ACC112 (cell line): ENCODE data around the gene COPS2.

Experiments
- H2AFZ ChIP-seq: fragments of 200-600 bp; sonication (generic); one replicate; pipeline ENCODE4 v1.6.0; 2017; ENCODE audit warnings: antibody characterized with exemption, low read length; ENCODE audit not compliant: unreplicated experiment
- H3K27ac ChIP-seq: fragments of 200-600 bp; sonication (generic); 2 replicates; pipeline ENCODE4 v1.5.1; 2014; ENCODE audit warnings: low read depth, mild to moderate bottlenecking, antibody characterized with exemption, low read length, moderate library complexity
- H3K27me3 ChIP-seq: fragments of 200-600 bp; sonication (generic); 2 replicates; pipeline ENCODE4 v1.6.1; 2014; ENCODE audit warnings: mild to moderate bottlenecking, antibody characterized with exemption, low read length, moderate library complexity, mixed read lengths; ENCODE audit not compliant: insufficient read depth
- H3K36me3 ChIP-seq: fragments of 200-600 bp; sonication (generic); 2 replicates; pipeline ENCODE4 v1.6.1; 2016; ENCODE audit warnings: mild to moderate bottlenecking, antibody characterized with exemption, low read length, moderate library complexity, mixed read lengths; ENCODE audit not compliant: insufficient read depth
- H3K4me1 ChIP-seq: fragments of 200-600 bp; sonication (generic); one replicate; pipeline ENCODE4 v1.6.1; 2016; ENCODE audit warnings: low read length, mixed read lengths; ENCODE audit not compliant: insufficient read depth, unreplicated experiment, control insufficient read depth
- H3K4me3 ChIP-seq: fragments of 200-600 bp; sonication (generic); 2 replicates; pipeline ENCODE4 v1.5.1; 2014; ENCODE audit warnings: mild to moderate bottlenecking, low read depth, low read length
- H3K79me2 ChIP-seq: fragments of 200-600 bp; sonication (generic); one replicate; pipeline ENCODE4 v1.6.0; 2016; ENCODE audit warnings: low read length; ENCODE audit not compliant: control insufficient read depth, unreplicated experiment, insufficient read depth

Gene COPS2

DNA sequence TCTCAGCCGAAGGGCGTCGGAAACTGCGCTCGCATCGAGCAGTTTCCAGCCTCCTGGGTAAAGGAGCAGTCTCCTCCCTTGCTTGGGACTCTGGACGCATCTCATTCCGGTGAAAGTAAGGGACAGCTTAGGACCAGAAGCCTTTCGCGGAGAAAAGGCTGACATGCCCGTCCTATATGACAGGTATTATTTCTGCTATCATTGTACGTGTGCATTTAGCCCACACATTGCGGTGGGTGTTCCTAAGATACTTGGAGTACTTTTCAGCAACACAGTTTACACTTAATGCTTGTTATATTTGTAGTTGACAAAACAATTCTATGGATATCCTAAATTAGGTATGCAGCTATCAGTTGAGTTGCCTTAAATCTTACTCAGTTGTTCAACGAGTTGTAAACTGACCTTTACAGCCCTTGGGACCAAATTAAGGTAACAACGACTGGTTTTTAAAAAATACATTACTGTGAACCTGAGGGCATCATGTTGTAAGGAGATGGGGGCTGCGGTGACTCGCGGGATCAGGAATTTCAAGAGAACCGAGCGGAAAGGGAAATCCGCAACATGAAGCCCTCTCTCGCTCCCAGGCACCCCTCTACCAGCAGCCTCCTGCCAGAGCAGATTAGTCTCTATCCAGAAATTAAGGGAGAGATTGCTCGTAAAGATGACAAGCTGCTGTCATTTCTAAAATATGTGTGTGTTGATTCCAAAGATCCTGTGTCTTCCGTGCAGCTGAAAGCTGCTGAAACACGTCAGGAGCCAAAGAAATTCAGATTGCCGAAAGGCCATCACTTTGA is 632 bp upstream of the COPS2 start:
- Histone ChIP-seq H3K27me3 (no peaks in the 10 kb centered on the region), H3K27ac (peak overlapping the region; percentile 60), H3K36me3 (no peaks in the 10 kb centered on the region), H2AFZ (peak overlapping the region; percentile 84), H3K79me2 (peaks cover 73% of the 10 kb centered on the region), H3K4me3 (peak overlapping the region; percentile 98), H3K4me1 (peaks cover 23% of the 10 kb centered on the region)

DNA sequence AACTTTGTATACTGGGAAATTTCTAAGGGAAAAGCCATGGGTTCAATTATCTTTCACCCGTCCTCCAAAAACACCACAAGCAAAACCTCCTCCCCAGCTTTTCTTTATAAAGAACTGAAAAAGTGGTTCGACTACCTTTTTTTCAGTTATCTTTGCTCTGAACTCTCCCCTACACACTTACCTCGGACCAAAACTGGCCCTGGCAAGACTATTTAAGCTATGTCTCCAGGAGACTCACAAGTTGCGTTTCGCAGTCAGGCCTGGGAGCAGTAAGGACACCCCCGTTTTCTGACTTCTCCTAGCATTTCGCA is 645 bp downstream of the COPS2 start:
- Histone ChIP-seq H3K4me3 (peak overlapping the region; percentile 98), H3K79me2 (peaks cover 82% of the 10 kb centered on the region), H3K27ac (peak overlapping the region; percentile 75), H2AFZ (no peak overlapping the region), H3K36me3 (no peaks in the 10 kb centered on the region), H3K4me1 (peaks cover 23% of the 10 kb centered on the region), H3K27me3 (no peaks in the 10 kb centered on the region)

DNA sequence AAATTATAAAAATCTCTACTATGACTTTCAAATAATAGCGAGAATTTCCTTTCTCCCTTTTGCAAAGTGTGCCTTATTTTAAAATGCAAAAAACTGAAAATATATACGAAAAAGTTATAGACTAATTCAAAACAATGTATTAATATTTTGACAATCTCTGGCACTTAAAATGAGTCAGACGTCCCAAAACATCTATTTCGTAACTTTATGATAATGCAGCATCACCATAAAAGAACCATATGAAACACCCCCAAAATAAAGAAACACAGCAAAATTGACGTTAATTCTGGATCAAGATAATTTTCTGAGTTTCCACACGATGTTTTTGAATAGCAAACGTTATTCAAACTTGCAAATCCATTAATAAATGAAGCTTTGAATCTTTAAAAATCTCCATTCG is 1.0 kb downstream of the COPS2 start:
- no peak overlapping the region for H2AFZ ChIP-seq
- peaks cover 26% of the 10 kb centered on the region for H3K4me1 ChIP-seq
- H3K27me3 ChIP-seq: no peaks in the 10 kb centered on the region
- peak overlapping the region; percentile 98 for H3K4me3 ChIP-seq
- peaks cover 86% of the 10 kb centered on the region for H3K79me2 ChIP-seq
- H3K27ac ChIP-seq: peak overlapping the region; percentile 75
- 0 out of 2 replicates have a peak, but pooled peaks cover 3% of the 10 kb centered on the region for H3K36me3 ChIP-seq

DNA sequence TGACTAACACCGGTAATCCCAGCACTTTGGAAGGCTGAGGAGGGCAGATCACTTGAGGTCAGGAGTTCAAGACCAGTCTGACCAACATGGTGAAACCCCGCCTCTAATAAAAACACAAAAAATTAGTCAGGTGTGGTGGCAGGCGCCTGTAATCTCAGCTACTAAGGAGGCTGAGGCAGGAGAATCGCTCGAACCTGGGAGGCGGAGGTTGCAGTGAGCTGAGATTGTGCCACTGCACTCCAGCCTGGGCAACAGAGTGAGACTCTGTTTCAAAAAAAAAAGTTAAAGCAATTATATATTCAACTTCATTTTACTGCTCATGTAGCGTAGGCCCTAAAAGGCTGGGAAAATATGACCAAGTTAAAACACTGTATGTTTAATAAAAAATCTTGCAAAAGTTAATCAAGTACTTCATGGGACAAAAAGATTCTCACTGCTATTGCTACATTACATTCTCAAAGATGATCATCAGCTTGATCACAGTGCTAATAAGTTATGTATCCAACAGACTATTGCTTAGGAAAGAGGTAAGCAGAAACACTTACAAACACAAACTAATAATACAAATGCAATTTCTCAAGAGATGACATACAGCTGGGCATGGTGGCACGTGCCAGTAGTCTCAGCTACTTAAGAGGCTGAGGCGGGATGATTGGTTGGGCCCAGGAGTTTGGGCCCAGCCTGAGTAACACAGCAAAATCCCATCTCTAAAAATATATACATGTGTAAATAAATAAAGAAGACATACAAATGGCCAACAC is 2.7 kb downstream of the COPS2 start:
- Histone ChIP-seq H3K27ac (no peak overlapping the region), H3K4me3 (peak overlapping the region; percentile 98), H3K27me3 (no peaks in the 10 kb centered on the region), H2AFZ (no peak overlapping the region), H3K79me2 (peaks cover 92% of the 10 kb centered on the region), H3K4me1 (peaks cover 33% of the 10 kb centered on the region), H3K36me3 (0 out of 2 replicates have a peak, but pooled peaks cover 3% of the 10 kb centered on the region)

DNA sequence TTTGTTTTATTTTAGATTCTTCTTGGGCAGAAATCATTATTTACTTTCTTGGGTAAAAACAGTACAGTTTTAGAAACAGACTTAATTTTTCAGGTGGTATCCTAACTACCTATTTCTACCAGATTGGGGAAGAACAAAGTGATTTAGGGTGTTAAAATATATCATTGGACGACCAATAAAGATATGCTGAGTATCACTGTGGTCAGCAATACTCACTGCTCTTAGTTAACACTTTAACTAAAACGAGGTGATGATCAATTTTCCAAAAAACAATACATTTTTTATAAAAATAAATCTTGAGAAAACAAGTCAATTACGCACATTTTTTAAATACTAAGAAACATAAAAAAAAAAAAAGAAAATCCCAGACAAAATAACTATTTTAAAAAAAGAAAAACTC is 3.6 kb downstream of the COPS2 start:
- Histone ChIP-seq H3K4me3 (no peak overlapping the region), H3K27ac (no peak overlapping the region), H3K4me1 (peaks cover 40% of the 10 kb centered on the region), H3K36me3 (0 out of 2 replicates have a peak, but pooled peaks cover 3% of the 10 kb centered on the region), H3K79me2 (peaks cover 95% of the 10 kb centered on the region), H2AFZ (no peak overlapping the region), H3K27me3 (no peaks in the 10 kb centered on the region)

DNA sequence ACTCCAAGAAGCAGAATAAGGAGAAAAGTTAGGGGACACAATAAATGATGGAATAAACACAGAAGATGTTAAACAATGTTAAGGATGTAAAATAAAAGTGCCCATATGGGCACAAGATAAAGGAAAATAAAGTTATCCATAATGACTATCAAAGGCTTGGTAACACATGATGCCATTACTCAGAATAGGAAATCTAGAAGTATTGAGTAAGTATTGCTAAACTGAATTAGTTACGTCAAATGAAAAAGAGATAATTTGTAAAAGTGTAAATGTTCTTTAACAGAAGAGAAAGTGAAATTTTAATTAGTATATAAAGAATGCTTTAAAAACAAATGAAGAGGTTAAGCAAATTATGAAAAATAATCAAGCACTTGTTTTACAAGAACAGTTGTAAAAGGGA is 6.7 kb downstream of the COPS2 start:
- H3K4me1 ChIP-seq: peaks cover 55% of the 10 kb centered on the region
- no peak overlapping the region for H3K4me3 ChIP-seq
- no peak overlapping the region for H2AFZ ChIP-seq
- peaks cover 97% of the 10 kb centered on the region for H3K79me2 ChIP-seq
- no peak overlapping the region for H3K27ac ChIP-seq
- no peaks in the 10 kb centered on the region for H3K27me3 ChIP-seq
- 0 out of 2 replicates have a peak, but pooled peaks cover 7% of the 10 kb centered on the region for H3K36me3 ChIP-seq

DNA sequence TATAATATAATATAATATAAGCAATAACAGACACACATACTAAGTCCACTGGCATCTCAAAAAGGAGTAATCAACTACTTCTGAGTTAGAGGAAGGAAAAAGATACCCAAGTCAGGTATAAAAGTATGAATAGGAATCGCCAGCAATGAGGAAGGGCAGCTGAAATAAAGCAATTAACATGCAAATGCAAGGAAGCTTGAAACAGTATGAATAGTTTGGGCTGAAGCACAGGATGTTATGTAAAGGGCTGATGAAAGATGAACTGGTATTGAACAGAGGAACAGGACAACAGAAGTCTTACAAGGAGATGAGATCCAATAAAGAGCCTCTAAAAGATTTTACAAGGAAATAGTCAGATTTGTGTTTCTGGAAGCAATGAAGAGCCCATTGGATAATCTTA is 7.1 kb downstream of the COPS2 start:
- no peak overlapping the region for H2AFZ ChIP-seq
- no peaks in the 10 kb centered on the region for H3K27me3 ChIP-seq
- no peak overlapping the region for H3K27ac ChIP-seq
- H3K79me2 ChIP-seq: peaks cover 96% of the 10 kb centered on the region
- H3K4me3 ChIP-seq: no peak overlapping the region
- H3K4me1 ChIP-seq: peaks cover 51% of the 10 kb centered on the region
- peaks cover 9% of the 10 kb centered on the region for H3K36me3 ChIP-seq

DNA sequence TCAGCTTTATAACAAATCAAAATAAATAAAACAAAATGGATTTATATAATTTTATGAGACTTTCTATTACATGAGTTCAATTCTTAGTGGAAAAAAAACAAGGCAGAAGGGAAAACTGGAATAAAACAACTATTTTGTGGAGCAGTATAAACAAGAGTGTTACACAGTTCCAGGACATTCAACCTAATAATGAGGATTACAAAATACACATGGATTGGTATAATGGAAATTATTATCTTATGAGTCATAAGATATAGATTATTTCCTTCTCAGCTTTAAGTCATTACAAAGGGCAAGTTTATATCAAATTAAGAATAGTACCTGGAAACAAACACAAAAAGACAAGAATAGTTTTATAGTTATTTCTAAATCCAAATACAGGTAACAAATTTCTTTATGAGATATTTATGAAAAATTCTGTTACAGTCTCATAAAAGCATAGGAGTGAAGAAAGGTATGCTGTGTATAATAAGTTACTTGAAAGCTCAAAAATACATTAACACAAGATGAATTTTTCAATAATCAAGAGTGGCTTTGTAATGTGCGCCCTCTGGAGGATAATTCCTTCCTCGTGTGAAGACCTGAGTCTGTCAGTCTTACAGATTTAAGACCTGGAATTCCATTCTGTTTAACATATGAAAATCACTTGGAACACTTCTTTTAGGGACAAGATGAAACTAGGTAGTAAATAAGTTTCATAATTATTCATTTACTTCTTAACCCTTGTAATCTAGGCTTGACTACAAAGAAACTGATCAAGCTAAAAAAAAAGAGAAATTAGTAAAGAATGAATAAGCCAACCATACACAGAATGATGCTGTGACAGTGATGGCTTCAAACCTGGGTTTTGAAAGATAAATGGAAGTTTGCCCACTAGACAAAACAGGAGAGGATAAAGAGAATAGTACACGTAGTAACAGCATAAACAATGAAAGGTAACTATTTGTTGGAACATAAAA is 9.5 kb downstream of the COPS2 start:
- peaks cover 90% of the 10 kb centered on the region for H3K79me2 ChIP-seq
- peaks cover 43% of the 10 kb centered on the region for H3K4me1 ChIP-seq
- no peak overlapping the region for H2AFZ ChIP-seq
- H3K27ac ChIP-seq: peak overlapping the region; percentile 39
- no peak overlapping the region for H3K4me3 ChIP-seq
- H3K27me3 ChIP-seq: no peaks in the 10 kb centered on the region
- peaks cover 20% of the 10 kb centered on the region for H3K36me3 ChIP-seq

DNA sequence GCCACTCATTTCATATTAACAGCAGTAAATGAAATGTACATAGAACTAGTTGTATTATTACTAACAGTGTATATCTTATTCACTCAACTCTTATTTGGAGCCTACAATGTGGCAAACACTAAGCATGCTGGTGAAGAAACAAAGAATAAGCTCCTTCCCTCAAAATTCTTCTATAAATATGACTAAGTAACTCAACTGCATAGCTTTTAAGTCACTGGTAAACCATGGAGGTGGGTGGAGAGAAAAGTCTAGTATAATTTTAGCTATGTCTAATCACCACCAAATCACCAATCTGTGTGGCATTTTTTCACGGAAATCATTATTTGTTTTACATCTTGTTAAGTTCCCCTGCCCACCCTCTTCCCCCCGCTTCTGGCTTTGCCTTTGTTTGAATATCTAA is 17.5 kb downstream of the COPS2 start:
- Histone ChIP-seq H3K4me1 (peaks cover 47% of the 10 kb centered on the region), H3K4me3 (peak overlapping the region; percentile 17; the same call in 1 of the 2 replicates), H3K27ac (peak overlapping the region; percentile 62), H2AFZ (no peak overlapping the region), H3K27me3 (no peaks in the 10 kb centered on the region), H3K79me2 (peaks cover 27% of the 10 kb centered on the region), H3K36me3 (peaks cover 40% of the 10 kb centered on the region)

DNA sequence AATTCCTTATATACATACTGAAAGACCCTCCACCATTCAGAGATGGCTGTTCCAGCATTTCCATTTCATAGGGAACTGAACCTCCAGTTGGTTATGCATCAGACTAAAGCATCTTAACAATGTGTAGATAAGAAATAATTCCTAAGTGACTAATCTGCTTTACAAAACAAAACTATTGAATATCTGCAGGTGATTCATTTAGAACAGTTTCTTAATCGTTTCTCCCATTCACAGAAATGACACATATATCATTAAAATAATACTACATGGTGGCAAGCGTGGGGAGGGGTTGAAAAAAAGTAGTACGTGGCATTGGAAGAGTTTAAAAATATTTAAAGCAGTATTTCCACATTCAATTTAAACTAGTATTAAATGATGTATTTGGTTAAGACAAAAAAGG is 19.5 kb downstream of the COPS2 start:
- Histone ChIP-seq H3K27ac (peak overlapping the region; percentile 97), H3K4me3 (peak overlapping the region; percentile 54), H3K36me3 (peaks cover 41% of the 10 kb centered on the region)

More for the DNA sequence above, 19.5 kb downstream of the COPS2 start:
- Histone ChIP-seq H2AFZ (no peak overlapping the region), H3K4me1 (peaks cover 47% of the 10 kb centered on the region), H3K27me3 (no peaks in the 10 kb centered on the region), H3K79me2 (peaks cover 14% of the 10 kb centered on the region)
